Natural killer cell treated with Interleukin-12 subunit alpha and Interleukin-12 subunit beta and Interleukin-15 and Interleukin-18, amount 100 ng/mL, for 72 hours (primary cell): ENCODE measurements around the gene HES3. TPM values are rescaled to one million over a fixed set of nuclear protein-coding genes. Genes with fewer than 3 reads are reported as not detected.
A peak's percentile ranks its signal among the peaks of the same experiment; 100 is the strongest.

Experiments used
- ATAC-seq, 2 donors: fragments of 150-1000 bp; cut with Tn5 transposase in 1 of 2; sonication (Bioruptor Pico), chemical (Tn5 transposase) in 1 of 2; 2 replicates each; pipeline ENCODE4 v1.10.0; 2021
- DNase-seq: peaks from one replicate; pipeline ENCODE4 v3.0.0; 2022; ENCODE audit warnings: low spot score
- H3K27ac Mint-ChIP-seq, 2 donors: 1 replicate in 1 of 2; 2 replicates in 1 of 2; pipeline ENCODE4 v1.8.0; 2022; ENCODE audit warnings: mixed read lengths in 2 of 2, mild to moderate bottlenecking in 1 of 2, moderate library complexity in 1 of 2
- H3K27me3 Mint-ChIP-seq, 2 donors: 1 replicate in 1 of 2; 2 replicates in 1 of 2; pipeline ENCODE4 v1.8.0; 2022; ENCODE audit warnings: mixed read lengths in 2 of 2
- H3K36me3 Mint-ChIP-seq: one replicate; pipeline ENCODE4 v1.8.0; 2022; ENCODE audit warnings: mixed read lengths
- H3K4me1 Mint-ChIP-seq, 2 donors: 1 replicate in 1 of 2; 2 replicates in 1 of 2; pipeline ENCODE4 v1.8.0; 2022; ENCODE audit warnings: low read depth in 2 of 2, mixed read lengths in 2 of 2, mild to moderate bottlenecking in 1 of 2
- H3K4me3 Mint-ChIP-seq: one replicate; pipeline ENCODE4 v1.8.0; 2022; ENCODE audit warnings: mixed read lengths
- H3K9me3 Mint-ChIP-seq: 2 replicates; pipeline ENCODE4 v1.8.0; 2022; ENCODE audit warnings: mixed read lengths
- total RNA-seq, 2 donors: library from RNA; stranded (reverse); gene quantifications; one replicate each; pipeline ENCODE4 v1.2.3, GENCODE V29; 2022

The HES3 gene
- total RNA-seq, 2 donors from 2014 or later = not detected

GRCh38 chr1:6245869-6246496 lies 2.0 kb downstream of the HES3 start:
- Mint-ChIP-seq H3K9me3 (no peaks in the 10 kb centered on the region), H3K27ac (no peak overlapping the region), H3K4me1 (peaks cover 0 to 9% of the 10 kb centered on the region in 2 donors), H3K27me3 (peaks cover 14 to 15% of the 10 kb centered on the region in 2 donors), H3K36me3 (no peaks in the 10 kb centered on the region), H3K4me3 (peak overlapping the region; percentile 41)
- peak; percentile 77 for DNase-seq
- peak; percentile 41 to 66 for ATAC-seq

GRCh38 chr1:6246497-6247467 lies 2.8 kb downstream of the HES3 start:
- Mint-ChIP-seq H3K36me3 (no peaks in the 10 kb centered on the region), H3K9me3 (no peaks in the 10 kb centered on the region), H3K4me1 (peaks cover 0 to 3% of the 10 kb centered on the region in 2 donors), H3K4me3 (peak overlapping the region; percentile 41), H3K27ac (peak overlapping the region in 1 of 2 donors; percentile 35), H3K27me3 (peaks cover 7% of the 10 kb centered on the region in 2 donors)
- peak; percentile 65 to 75 for ATAC-seq
- peak; percentile 76 for DNase-seq

GRCh38 chr1:6247651-6248050 lies 3.7 kb downstream of the HES3 start:
- ATAC-seq (no peak), DNase-seq (no peak)
- no peak overlapping the region for H3K27ac Mint-ChIP-seq
- H3K9me3 Mint-ChIP-seq = no peaks in the 10 kb centered on the region
- H3K4me3 Mint-ChIP-seq = no peak overlapping the region
- peaks cover 0 to 3% of the 10 kb centered on the region in 2 donors for H3K4me1 Mint-ChIP-seq
- no peaks in the 10 kb centered on the region for H3K36me3 Mint-ChIP-seq
- peaks cover 7% of the 10 kb centered on the region in 2 donors for H3K27me3 Mint-ChIP-seq

- ATAC-seq = no peak
- Mint-ChIP-seq H3K36me3 (no peaks in the 10 kb centered on the region), H3K9me3 (no peaks in the 10 kb centered on the region), H3K4me1 (peaks cover 0 to 3% of the 10 kb centered on the region in 2 donors), H3K27ac (no peak overlapping the region), H3K4me3 (no peak overlapping the region), H3K27me3 (peaks cover 5 to 7% of the 10 kb centered on the region in 2 donors)
- DNase-seq = no peak
Measured at GRCh38 chr1:6248161-6248776, 4.3 kb downstream of the HES3 start.

- H3K9me3 Mint-ChIP-seq = no peaks in the 10 kb centered on the region
- no peak for DNase-seq
- no peak for ATAC-seq
- H3K27me3 Mint-ChIP-seq = peaks cover 3 to 7% of the 10 kb centered on the region in 2 donors
- H3K27ac Mint-ChIP-seq = no peak overlapping the region
- peaks cover 0 to 3% of the 10 kb centered on the region in 2 donors for H3K4me1 Mint-ChIP-seq
- H3K36me3 Mint-ChIP-seq = no peaks in the 10 kb centered on the region
- H3K4me3 Mint-ChIP-seq = no peak overlapping the region
Measured at GRCh38 chr1:6248932-6249738, 5.2 kb downstream of the HES3 start.

GRCh38 chr1:6249739-6250689 lies 6.0 kb downstream of the HES3 start:
- Mint-ChIP-seq H3K36me3 (no peaks in the 10 kb centered on the region), H3K27me3 (peaks cover 3 to 7% of the 10 kb centered on the region in 2 donors), H3K4me3 (no peak overlapping the region), H3K9me3 (no peaks in the 10 kb centered on the region), H3K4me1 (peaks cover 0 to 3% of the 10 kb centered on the region in 2 donors), H3K27ac (no peak overlapping the region)
- no peak for DNase-seq
- no peak for ATAC-seq

- Mint-ChIP-seq H3K27ac (no peak overlapping the region), H3K4me1 (peaks cover 0 to 3% of the 10 kb centered on the region in 2 donors), H3K4me3 (no peak overlapping the region), H3K36me3 (no peaks in the 10 kb centered on the region), H3K27me3 (peaks cover 3 to 7% of the 10 kb centered on the region in 2 donors), H3K9me3 (no peaks in the 10 kb centered on the region)
- DNase-seq (no peak), ATAC-seq (no peak)
Measured at GRCh38 chr1:6251233-6251632, 7.3 kb downstream of the HES3 start.

GRCh38 chr1:6251681-6252373 lies 7.8 kb downstream of the HES3 start:
- Mint-ChIP-seq H3K4me3 (no peak overlapping the region), H3K27ac (no peak overlapping the region), H3K4me1 (no peaks in the 10 kb centered on the region), H3K9me3 (no peaks in the 10 kb centered on the region), H3K36me3 (no peaks in the 10 kb centered on the region), H3K27me3 (peaks cover 3 to 7% of the 10 kb centered on the region in 2 donors)
- no peak for ATAC-seq
- DNase-seq = no peak

GRCh38 chr1:6252374-6252710 lies 8.4 kb downstream of the HES3 start:
- no peak overlapping the region for H3K4me3 Mint-ChIP-seq
- H3K27ac Mint-ChIP-seq = no peak overlapping the region
- ATAC-seq (no peak), DNase-seq (no peak)
- H3K4me1 Mint-ChIP-seq = no peaks in the 10 kb centered on the region
- H3K36me3 Mint-ChIP-seq = no peaks in the 10 kb centered on the region
- H3K27me3 Mint-ChIP-seq = peaks cover 0 to 1% of the 10 kb centered on the region in 2 donors
- no peaks in the 10 kb centered on the region for H3K9me3 Mint-ChIP-seq

- Mint-ChIP-seq H3K9me3 (no peaks in the 10 kb centered on the region), H3K4me1 (no peaks in the 10 kb centered on the region), H3K4me3 (no peak overlapping the region), H3K27ac (no peak overlapping the region), H3K27me3 (no peaks in the 10 kb centered on the region), H3K36me3 (no peaks in the 10 kb centered on the region)
- ATAC-seq (no peak), DNase-seq (no peak)
Measured at GRCh38 chr1:6253380-6253779, 9.4 kb downstream of the HES3 start.

GRCh38 chr1:6254691-6255090 lies 10.7 kb downstream of the HES3 start:
- Mint-ChIP-seq H3K4me3 (no peak overlapping the region), H3K27ac (no peak overlapping the region), H3K9me3 (no peaks in the 10 kb centered on the region), H3K4me1 (no peaks in the 10 kb centered on the region), H3K36me3 (no peaks in the 10 kb centered on the region), H3K27me3 (no peaks in the 10 kb centered on the region)
- DNase-seq (no peak), ATAC-seq (no peak)

GRCh38 chr1:6256645-6257044 lies 12.7 kb downstream of the HES3 start:
- ATAC-seq = no peak
- Mint-ChIP-seq H3K27ac (no peak overlapping the region), H3K27me3 (no peaks in the 10 kb centered on the region), H3K9me3 (no peaks in the 10 kb centered on the region), H3K36me3 (no peaks in the 10 kb centered on the region), H3K4me1 (no peaks in the 10 kb centered on the region), H3K4me3 (no peak overlapping the region)
- DNase-seq = no peak
